ENCODE results near the gene SLC9A3.
A peak's percentile ranks its signal among the peaks of the same experiment; 100 is the strongest.
"Not testable (repeated sequence)": the region's sequence is repeated elsewhere in the genome, so short reads cannot be mapped to it uniquely, and the experiment has no call there.

Gene SLC9A3

DNA sequence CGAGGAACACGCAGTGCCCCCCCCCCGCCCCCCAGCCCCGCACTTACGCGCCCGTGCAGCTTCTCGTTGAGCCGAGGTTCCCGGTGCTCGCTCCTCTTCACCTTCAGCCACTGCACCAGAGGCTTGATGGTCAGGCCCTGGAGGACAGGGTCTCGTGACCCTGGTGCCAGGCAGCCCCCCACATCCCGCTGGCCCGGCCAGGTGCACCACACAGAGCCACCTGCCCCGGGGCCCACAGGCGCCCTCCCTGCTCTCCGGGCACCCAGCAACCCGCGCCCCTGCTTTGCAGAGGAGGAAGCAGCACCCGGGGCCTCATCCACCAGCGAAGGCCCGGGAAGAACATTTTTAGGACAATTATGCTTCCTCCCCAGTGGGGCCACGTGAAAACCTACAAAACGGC, 42.2 kb downstream of the SLC9A3 start:
- DNase-seq (ENCODE audit: low spot score in 2 of 2) (no peak), ATAC-seq (replicated peaks; ENCODE audit: extremely low read depth, poor library complexity, severe bottlenecking) (no peak)
- Mint-ChIP-seq H3K27ac (ENCODE audit: low read depth) (no peak overlapping the region), H3K4me1 (no peaks in the 10 kb centered on the region), H3K4me3 (no peak overlapping the region), H3K9me3 (no peaks in the 10 kb centered on the region), H3K36me3 (ENCODE audit: insufficient read depth) (no peaks in the 10 kb centered on the region), H3K27me3 (peaks cover 22% of the 10 kb centered on the region)

DNA sequence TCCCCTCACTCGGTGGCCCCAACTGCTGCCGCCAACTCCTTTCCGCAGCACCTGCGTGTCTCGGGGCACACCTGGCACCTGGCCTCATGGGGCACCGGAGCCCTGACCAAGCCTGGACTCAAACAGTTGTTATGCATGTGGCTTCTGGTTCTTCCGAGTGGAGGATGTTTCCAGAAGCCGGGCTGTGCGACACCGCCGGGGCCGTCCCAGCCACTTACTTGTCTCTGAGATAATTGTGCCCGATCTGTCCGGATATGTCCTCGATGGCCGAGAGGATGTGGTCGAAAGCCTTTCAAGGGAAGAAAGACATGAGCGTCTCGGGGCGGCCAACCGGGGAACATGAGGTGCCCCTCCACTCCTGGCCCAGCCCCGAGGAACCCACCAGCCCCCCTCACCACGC, 42.9 kb downstream of the SLC9A3 start:
- DNase-seq (ENCODE audit: low spot score in 2 of 2) = no peak
- Mint-ChIP-seq H3K36me3 (ENCODE audit: insufficient read depth) (no peaks in the 10 kb centered on the region), H3K27ac (ENCODE audit: low read depth) (no peak overlapping the region), H3K4me1 (no peaks in the 10 kb centered on the region), H3K4me3 (no peak overlapping the region), H3K27me3 (peaks cover 28% of the 10 kb centered on the region), H3K9me3 (no peaks in the 10 kb centered on the region)
- no peak for ATAC-seq (replicated peaks; ENCODE audit: extremely low read depth, poor library complexity, severe bottlenecking)

DNA sequence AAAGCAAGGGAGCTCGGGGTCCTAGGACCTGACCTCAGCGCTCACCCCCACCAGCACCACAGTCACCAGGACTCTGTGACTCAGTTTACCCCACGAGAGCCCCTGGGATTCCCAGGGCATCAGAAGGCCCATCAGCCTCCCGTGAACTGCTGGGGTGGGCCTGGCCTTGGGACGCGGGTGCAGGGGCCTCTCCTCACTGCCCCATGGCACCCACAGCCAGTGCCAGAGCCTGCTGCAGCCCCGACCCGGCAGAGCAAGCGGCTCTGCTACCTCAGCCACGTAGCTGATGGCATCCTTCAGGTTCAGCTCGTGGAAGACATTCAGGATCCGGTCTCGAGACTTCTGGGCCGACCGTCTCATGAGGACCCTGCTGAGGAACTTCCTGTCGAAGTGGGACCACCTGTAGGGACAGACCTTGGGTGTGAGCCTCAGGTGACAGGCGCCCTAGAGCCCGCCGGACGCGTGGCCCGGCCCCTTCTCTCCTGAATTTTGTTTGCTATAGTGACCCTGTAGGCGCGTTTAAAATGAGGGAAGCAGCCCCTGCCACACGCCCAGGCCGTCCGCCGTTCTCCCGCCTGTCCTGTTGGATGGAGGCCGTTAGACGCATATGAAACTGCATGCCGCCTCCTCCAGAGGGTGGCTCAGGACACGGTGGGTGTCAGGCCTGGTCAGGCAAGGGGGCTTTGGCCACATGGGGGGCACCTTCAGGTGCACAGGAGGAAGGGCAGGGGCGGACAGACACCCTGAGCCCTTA, 44.5 kb downstream of the SLC9A3 start:
- no peak for ATAC-seq (replicated peaks; ENCODE audit: extremely low read depth, poor library complexity, severe bottlenecking)
- no peak overlapping the region for H3K27ac Mint-ChIP-seq (ENCODE audit: low read depth)

DNA sequence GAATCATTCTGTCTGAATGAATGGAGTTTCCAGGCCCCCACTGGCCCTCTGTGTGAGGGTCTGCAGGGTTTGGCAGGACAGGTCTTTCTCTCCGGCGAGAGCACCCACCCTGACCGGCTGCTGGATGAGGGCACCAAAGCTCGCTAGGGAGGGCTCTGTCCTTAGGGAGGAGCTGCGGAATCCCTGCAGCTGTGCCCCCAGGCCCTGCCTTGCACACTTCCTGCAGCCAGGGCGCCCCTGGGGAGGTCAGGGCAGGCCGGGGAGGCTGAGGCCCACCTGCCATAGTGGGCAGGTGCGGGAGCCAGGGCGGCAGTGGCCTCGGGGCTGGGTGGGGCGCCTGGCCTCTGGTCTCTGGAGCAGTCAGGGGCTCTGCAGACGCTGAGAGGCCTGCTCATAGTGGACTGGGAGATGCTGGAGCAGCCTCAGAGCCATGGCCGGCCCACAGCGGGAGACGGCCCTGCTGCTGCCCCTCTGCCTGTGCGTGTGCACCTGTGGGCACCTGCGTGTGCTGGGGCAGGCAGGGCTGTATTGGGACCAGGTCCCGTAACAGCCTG, 45.2 kb downstream of the SLC9A3 start:
- H3K27ac Mint-ChIP-seq (ENCODE audit: low read depth) = no peak overlapping the region
- H3K9me3 Mint-ChIP-seq = no peaks in the 10 kb centered on the region
- H3K4me1 Mint-ChIP-seq = peaks cover under 1% of the 10 kb centered on the region
- no peaks in the 10 kb centered on the region for H3K36me3 Mint-ChIP-seq (ENCODE audit: insufficient read depth)
- H3K27me3 Mint-ChIP-seq = peaks cover 44% of the 10 kb centered on the region
- DNase-seq (ENCODE audit: low spot score in 2 of 2) = no peak
- no peak overlapping the region for H3K4me3 Mint-ChIP-seq
- ATAC-seq (replicated peaks; ENCODE audit: extremely low read depth, poor library complexity, severe bottlenecking) = no peak

More for the DNA sequence above, 44.5 kb downstream of the SLC9A3 start:
- Mint-ChIP-seq H3K9me3 (no peaks in the 10 kb centered on the region), H3K27me3 (peaks cover 42% of the 10 kb centered on the region), H3K36me3 (ENCODE audit: insufficient read depth) (no peaks in the 10 kb centered on the region), H3K4me3 (no peak overlapping the region), H3K4me1 (no peaks in the 10 kb centered on the region)
- DNase-seq (ENCODE audit: low spot score in 2 of 2) = no peak

DNA sequence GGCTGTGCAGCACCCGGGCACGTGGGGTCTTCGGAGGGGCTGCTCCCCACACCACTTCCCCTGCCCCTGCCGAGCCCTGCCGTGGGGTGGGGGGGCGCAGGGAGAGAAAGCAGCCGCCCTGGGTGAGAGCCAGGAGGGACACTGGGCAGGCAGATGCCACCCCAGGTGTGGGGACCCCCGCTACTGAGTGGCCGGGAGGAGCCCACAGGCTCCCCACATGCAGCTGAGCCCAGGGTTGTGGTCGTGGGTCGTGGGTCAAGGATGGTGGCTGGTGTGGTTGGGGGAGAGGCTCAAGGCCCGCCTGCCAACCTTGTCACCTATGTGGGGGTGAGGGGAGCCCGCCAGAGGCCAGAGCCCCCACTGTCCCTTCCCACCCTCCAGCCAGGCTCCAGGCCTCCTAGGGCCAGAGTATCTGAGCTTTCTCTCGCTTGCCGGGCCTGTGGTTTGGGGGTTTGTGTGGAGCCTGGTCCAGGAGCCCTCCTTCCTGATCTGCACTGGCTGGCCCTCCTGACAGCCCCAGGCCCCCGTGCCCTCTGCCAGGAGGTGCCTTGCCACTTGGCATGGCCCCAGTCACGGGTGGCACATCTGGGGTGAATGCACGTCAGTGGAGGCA, 45.8 kb downstream of the SLC9A3 start:
- H3K36me3 Mint-ChIP-seq (ENCODE audit: insufficient read depth) = peaks cover 4% of the 10 kb centered on the region
- ATAC-seq (replicated peaks; ENCODE audit: extremely low read depth, poor library complexity, severe bottlenecking) (no peak), DNase-seq (ENCODE audit: low spot score in 2 of 2) (no peak)
- peaks cover 50% of the 10 kb centered on the region for H3K27me3 Mint-ChIP-seq
- H3K4me1 Mint-ChIP-seq = peaks cover 6% of the 10 kb centered on the region
- no peak overlapping the region for H3K27ac Mint-ChIP-seq (ENCODE audit: low read depth)
- no peak overlapping the region for H3K4me3 Mint-ChIP-seq
- H3K9me3 Mint-ChIP-seq = no peaks in the 10 kb centered on the region

DNA sequence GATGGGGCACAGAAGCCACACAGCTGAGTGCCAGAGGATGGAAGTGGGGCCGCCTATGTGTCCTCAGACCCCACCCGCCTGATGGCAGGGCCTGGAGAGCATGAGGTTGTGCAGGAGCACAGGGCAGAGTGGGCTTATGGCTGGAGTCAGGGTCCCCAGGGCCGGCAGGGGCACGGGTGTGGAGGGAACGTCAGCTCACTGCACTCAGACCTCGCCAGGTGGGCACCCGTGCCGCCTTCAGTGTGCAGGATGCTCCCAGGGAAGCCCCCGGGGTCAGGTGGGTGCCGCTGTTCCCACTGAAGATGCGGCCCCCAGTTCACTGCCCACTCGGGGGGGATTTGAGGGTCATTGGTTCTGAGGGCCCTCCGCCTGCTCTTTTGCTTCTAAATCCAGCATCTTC, 46.4 kb downstream of the SLC9A3 start:
- ATAC-seq (replicated peaks; ENCODE audit: extremely low read depth, poor library complexity, severe bottlenecking) (no peak), DNase-seq (ENCODE audit: low spot score in 2 of 2) (no peak)
- H3K27me3 Mint-ChIP-seq = peaks cover 51% of the 10 kb centered on the region
- H3K4me1 Mint-ChIP-seq = peaks cover 6% of the 10 kb centered on the region
- H3K27ac Mint-ChIP-seq (ENCODE audit: low read depth) = no peak overlapping the region
- H3K4me3 Mint-ChIP-seq = no peak overlapping the region
- H3K36me3 Mint-ChIP-seq (ENCODE audit: insufficient read depth) = peaks cover 4% of the 10 kb centered on the region
- no peaks in the 10 kb centered on the region for H3K9me3 Mint-ChIP-seq

DNA sequence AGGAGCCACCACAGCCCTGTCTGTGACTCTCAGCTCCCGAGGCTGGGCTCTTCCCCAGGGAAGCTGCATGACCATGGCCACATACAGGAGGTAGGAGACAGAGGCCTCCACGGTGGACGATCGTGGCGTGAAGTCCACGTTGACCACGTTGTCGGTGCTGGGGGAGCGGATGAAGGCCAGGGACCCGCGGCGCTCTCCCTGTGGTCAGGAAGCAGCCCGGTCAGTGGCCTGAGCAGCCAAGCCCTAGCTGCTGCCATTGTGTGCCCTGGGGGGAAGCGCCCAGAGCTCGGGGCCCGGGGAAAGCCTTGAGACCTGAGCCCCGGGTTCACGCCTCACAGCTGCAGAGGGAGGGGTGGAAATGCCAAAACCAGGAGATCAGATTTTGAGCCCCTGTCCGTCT, 47.0 kb downstream of the SLC9A3 start:
- Mint-ChIP-seq H3K4me3 (no peak overlapping the region), H3K27ac (ENCODE audit: low read depth) (no peak overlapping the region), H3K36me3 (ENCODE audit: insufficient read depth) (peaks cover 4% of the 10 kb centered on the region), H3K4me1 (peaks cover 6% of the 10 kb centered on the region), H3K27me3 (peaks cover 51% of the 10 kb centered on the region), H3K9me3 (no peaks in the 10 kb centered on the region)
- DNase-seq (ENCODE audit: low spot score in 2 of 2) (no peak), ATAC-seq (replicated peaks; ENCODE audit: extremely low read depth, poor library complexity, severe bottlenecking) (no peak)

DNA sequence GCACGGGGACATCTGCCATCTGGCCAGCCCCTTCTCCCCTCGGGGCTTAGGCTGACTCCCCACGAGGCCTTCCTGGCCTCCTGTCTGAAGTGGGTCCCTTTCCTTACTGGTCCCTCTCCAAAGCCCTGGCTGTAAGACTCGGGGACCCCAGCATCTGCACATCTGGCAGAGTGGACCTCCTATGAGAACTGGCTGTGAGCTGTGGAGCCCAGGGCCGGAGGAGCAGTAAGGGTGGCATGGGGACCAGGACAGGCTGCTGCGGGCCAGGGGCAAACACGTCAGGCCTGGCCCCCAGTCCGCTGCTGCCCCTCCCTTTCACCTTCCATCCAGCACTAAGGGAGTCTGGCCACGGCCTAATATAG, 47.5 kb downstream of the SLC9A3 start:
- Mint-ChIP-seq H3K36me3 (ENCODE audit: insufficient read depth) (peaks cover 7% of the 10 kb centered on the region), H3K4me3 (no peak overlapping the region), H3K4me1 (peaks cover 8% of the 10 kb centered on the region), H3K9me3 (no peaks in the 10 kb centered on the region), H3K27ac (ENCODE audit: low read depth) (no peak overlapping the region), H3K27me3 (peaks cover 51% of the 10 kb centered on the region)
- DNase-seq (ENCODE audit: low spot score in 2 of 2) (no peak), ATAC-seq (replicated peaks; ENCODE audit: extremely low read depth, poor library complexity, severe bottlenecking) (no peak)

DNA sequence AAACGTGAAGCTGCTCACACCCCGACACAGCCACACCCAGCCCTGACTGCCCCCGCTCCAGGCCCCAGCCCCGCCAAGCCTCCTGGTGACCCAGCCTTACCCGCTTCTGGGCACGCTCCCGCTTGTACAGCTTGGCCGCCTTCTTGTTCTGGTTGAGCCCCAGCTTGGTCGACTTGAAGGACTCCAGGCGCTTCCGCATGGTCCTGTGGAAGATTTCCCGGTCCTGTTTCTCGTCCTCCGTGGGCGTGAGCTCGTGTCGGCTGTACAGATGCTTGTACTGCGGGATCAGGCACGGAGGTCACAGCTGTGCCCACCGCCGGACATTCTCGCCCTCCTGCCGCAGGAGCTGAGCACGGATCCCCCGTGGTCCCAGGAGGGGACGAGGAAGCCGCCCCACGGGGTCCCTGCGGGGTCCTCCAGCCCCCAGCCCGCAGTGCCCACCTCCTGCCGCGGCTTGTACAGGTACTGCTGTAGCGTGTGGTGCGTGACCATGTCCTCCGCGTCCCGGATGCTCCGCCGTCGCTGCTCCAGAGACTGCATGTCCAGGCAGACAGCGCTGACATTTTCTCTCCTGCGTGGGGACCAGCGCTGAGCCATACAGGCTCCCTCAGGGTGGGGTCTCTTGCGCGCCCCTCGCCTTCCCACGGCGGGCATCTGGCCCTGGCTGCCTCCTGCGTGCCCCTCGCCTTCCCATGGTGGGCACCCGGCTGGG, 48.0 kb downstream of the SLC9A3 start:
- Mint-ChIP-seq H3K9me3 (no peaks in the 10 kb centered on the region), H3K36me3 (ENCODE audit: insufficient read depth) (peaks cover 7% of the 10 kb centered on the region), H3K27me3 (peaks cover 51% of the 10 kb centered on the region), H3K4me3 (no peak overlapping the region), H3K4me1 (peaks cover 14% of the 10 kb centered on the region), H3K27ac (ENCODE audit: low read depth) (no peak overlapping the region)
- DNase-seq (ENCODE audit: low spot score in 2 of 2) (no peak), ATAC-seq (replicated peaks; ENCODE audit: extremely low read depth, poor library complexity, severe bottlenecking) (no peak)

DNA sequence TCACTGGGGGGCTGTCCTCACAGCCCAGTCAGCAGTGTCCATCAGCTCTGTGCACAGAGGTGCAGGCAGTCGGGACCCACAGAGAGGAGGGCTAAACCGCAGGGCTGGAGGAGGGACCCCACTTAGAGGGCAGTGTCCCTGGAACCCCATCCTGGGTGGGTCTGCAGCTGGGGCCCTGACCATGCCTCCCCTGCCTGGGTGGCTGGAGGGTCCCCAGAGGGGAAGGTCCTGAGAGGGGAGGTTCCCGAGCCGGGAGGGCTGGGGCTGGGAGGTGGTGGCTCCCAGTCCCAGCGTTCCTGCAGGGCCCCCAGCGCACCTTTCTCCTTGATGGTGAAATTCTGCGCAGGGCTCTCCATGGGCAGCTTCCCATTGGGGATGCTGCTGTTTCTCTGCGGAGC, 48.5 kb downstream of the SLC9A3 start:
- Mint-ChIP-seq H3K36me3 (ENCODE audit: insufficient read depth) (peaks cover 7% of the 10 kb centered on the region), H3K9me3 (no peaks in the 10 kb centered on the region), H3K27me3 (peaks cover 51% of the 10 kb centered on the region), H3K27ac (ENCODE audit: low read depth) (no peak overlapping the region), H3K4me1 (peaks cover 14% of the 10 kb centered on the region), H3K4me3 (peak overlapping the region; percentile 82)
- DNase-seq (ENCODE audit: low spot score in 2 of 2) (no peak), ATAC-seq (replicated peaks; ENCODE audit: extremely low read depth, poor library complexity, severe bottlenecking) (no peak)

DNA sequence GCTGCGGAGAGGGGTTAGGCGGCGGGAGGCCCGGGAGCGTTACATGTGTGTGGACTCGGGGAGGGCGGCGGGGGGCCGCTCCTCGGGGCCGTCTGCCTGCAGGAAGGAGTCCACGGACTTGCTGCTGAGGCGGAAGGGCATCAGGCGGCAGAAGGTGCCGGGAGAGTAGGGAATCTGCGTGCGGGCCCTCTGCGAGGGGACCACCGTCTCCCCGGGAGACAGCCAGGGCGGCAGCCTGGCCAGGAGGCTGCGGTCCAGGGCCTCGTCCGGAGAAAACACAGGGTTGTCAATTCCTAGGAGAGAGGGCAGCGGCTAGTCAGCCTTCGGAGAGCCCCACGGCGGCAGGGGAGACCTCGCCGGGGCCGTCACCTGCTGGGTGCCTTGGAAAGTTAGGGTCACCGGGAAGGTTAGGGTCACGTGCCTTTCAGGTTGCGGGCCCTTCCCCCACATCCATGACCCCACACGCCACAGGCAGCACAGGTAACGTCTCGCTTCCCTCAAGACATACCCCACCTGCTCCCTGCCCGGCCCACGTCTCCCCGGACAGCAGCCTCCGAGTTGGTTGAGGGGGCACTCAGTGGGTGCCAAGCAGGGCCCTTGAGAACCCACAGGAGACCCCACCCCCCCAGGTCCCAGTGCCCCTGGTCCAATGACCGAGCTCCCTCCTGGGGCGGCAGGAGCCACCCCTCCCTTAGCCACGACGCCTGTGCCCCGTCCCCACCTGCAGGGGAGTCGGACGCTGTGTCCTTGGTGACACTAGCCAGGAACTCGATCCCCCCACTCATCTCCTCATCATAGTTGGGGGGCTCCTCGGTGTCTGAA, 49.2 kb downstream of the SLC9A3 start:
- ATAC-seq (replicated peaks; ENCODE audit: extremely low read depth, poor library complexity, severe bottlenecking) (no peak), DNase-seq (ENCODE audit: low spot score in 2 of 2) (no peak)
- H3K27ac Mint-ChIP-seq (ENCODE audit: low read depth) = no peak overlapping the region
- peaks cover 46% of the 10 kb centered on the region for H3K27me3 Mint-ChIP-seq
- H3K4me3 Mint-ChIP-seq = peak overlapping the region; percentile 82
- H3K9me3 Mint-ChIP-seq = no peaks in the 10 kb centered on the region
- H3K36me3 Mint-ChIP-seq (ENCODE audit: insufficient read depth) = peaks cover 7% of the 10 kb centered on the region
- peaks cover 14% of the 10 kb centered on the region for H3K4me1 Mint-ChIP-seq

DNA sequence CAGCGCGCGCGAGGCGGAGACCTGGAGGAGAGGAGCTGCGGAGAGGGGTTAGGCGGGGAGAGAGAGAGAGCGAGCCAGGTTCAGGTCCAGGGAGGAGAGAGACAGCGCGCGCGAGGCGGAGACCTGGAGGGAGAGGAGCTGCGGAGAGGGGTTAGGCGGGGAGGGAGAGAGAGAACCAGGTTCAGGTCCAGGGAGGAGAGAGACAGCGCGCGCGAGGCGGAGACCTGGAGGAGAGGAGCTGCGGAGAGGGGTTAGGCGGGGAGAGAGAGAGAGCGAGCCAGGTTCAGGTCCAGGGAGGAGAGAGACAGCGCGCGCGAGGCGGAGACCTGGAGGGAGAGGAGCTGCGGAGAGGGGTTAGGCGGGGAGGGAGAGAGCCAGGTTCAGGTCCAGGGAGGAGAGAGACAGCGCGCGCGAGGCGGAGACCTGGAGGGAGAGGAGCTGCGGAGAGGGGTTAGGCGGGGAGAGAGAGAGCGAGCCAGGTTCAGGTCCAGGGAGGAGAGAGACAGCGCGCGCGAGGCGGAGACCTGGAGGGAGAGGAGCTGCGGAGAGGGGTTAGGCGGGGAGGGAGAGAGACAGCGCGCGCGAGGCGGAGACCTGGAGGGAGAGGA, 49.9 kb downstream of the SLC9A3 start:
- H3K36me3 Mint-ChIP-seq (ENCODE audit: insufficient read depth); ATAC-seq (replicated peaks; ENCODE audit: extremely low read depth, poor library complexity, severe bottlenecking); H3K9me3 Mint-ChIP-seq; DNase-seq (ENCODE audit: low spot score in 2 of 2): not testable (repeated sequence)
- Mint-ChIP-seq H3K27ac (ENCODE audit: low read depth) (peak overlapping the region; percentile 42), H3K27me3 (peaks cover 41% of the 10 kb centered on the region), H3K4me1 (peaks cover 14% of the 10 kb centered on the region), H3K4me3 (peak overlapping the region; percentile 82)

Data from central memory CD8-positive, alpha-beta T cell (primary cell).